CD14-positive monocyte (primary cell): Measurements from ENCODE around the gene OR51I2. TPM values are rescaled to one million over a fixed set of nuclear protein-coding genes. Genes with fewer than 3 reads are reported as not detected.

Experiments used
- DNase-seq, 3 donors: peaks; one replicate each; pipeline ENCODE4 v3.0.0-alpha.2; 2011 to 2022
- H2AFZ ChIP-seq: 2 replicates; pipeline ENCODE4 v1.6.0; 2012; ENCODE audit warnings: mild to moderate bottlenecking, low read depth, low read length, inconsistent platforms; ENCODE audit not compliant: insufficient read depth, poor library complexity, severe bottlenecking
- H3K27ac ChIP-seq, 2 donors: 1 replicate in 1 of 2; 2 replicates in 1 of 2; pipeline ENCODE4 v1.5.1; 2012 to 2013; ENCODE audit warnings: low read length in 2 of 2, control low read depth in 1 of 2, inconsistent platforms in 1 of 2, low read depth in 1 of 2, mild to moderate bottlenecking in 1 of 2
- H3K27me3 ChIP-seq, 2 donors: one replicate each; pipeline versions ENCODE4 v1.6.0 to v1.6.1; 2011 to 2013; ENCODE audit warnings: low read length in 2 of 2; ENCODE audit not compliant: control insufficient read depth in 2 of 2, insufficient read depth in 2 of 2
- H3K36me3 ChIP-seq, 2 donors: replicated peaks in 1 of 2; 1 replicate in 1 of 2; 2 replicates in 1 of 2; pipeline versions ENCODE4 v1.5.1 to v1.6.1; 2012 to 2013; ENCODE audit warnings: low read length in 2 of 2, control low read depth in 1 of 2, inconsistent platforms in 1 of 2, mild to moderate bottlenecking in 1 of 2; ENCODE audit not compliant: insufficient read depth in 2 of 2, control insufficient read depth in 1 of 2
- H3K4me1 ChIP-seq, 2 donors: 1 replicate in 1 of 2; 2 replicates in 1 of 2; pipeline versions ENCODE4 v1.5.1 to v1.6.1; 2012 to 2013; ENCODE audit warnings: low read length in 2 of 2, control low read depth in 1 of 2, inconsistent platforms in 1 of 2, mild to moderate bottlenecking in 1 of 2, moderate library complexity in 1 of 2; ENCODE audit not compliant: insufficient read depth in 2 of 2, control insufficient read depth in 1 of 2
- H3K4me2 ChIP-seq: replicated peaks from 2 replicates; pipeline ENCODE3; 2012; ENCODE audit warnings: low read length, moderate library complexity, mild to moderate bottlenecking; ENCODE audit not compliant: poor library complexity, severe bottlenecking; ENCODE audit errors: extremely low read depth
- H3K4me3 ChIP-seq, 3 experiments: fragments of 200-600 bp in 1 of 3; sonication (generic) in 1 of 3; replicated peaks in 1 of 3; 1 replicate in 2 of 3; 2 replicates in 1 of 3; pipeline ENCODE4 v1.5.1; 2011 to 2013; ENCODE audit warnings: low read length in 3 of 3, mild to moderate bottlenecking in 3 of 3, control low read depth in 2 of 3, low read depth in 2 of 3, inconsistent platforms in 1 of 3, moderate library complexity in 1 of 3
- H3K79me2 ChIP-seq: 2 replicates; pipeline ENCODE4 v1.6.0; 2012; ENCODE audit warnings: mild to moderate bottlenecking, control low read depth, inconsistent platforms, low read length, moderate library complexity; ENCODE audit not compliant: insufficient read depth
- H3K9ac ChIP-seq: 2 replicates; pipeline ENCODE4 v1.6.0; 2017; ENCODE audit warnings: low read length, mild to moderate bottlenecking; ENCODE audit not compliant: insufficient read depth, poor library complexity, severe bottlenecking
- H3K9me3 ChIP-seq, 2 donors: replicated peaks in 1 of 2; 1 replicate in 1 of 2; 2 replicates in 1 of 2; pipeline versions ENCODE4 v1.5.1 to v1.6.1; 2012 to 2013; ENCODE audit warnings: low read length in 2 of 2, control low read depth in 1 of 2; ENCODE audit not compliant: control insufficient read depth in 1 of 2, insufficient read depth in 1 of 2
- H4K20me1 ChIP-seq: 2 replicates; pipeline ENCODE4 v1.6.0; 2012; ENCODE audit warnings: mild to moderate bottlenecking, low read length, control low read depth, moderate library complexity; ENCODE audit not compliant: insufficient read depth
- H3K27ac Mint-ChIP-seq, 7 donors: one replicate each; pipeline ENCODE4 v1.8.0; 2020; ENCODE audit warnings: mild to moderate bottlenecking in 7 of 7, mixed read lengths in 7 of 7, moderate library complexity in 6 of 7, inconsistent platforms in 2 of 7
- H3K27me3 Mint-ChIP-seq, 3 donors: one replicate each; pipeline ENCODE4 v1.8.0; 2021 to 2022; ENCODE audit warnings: low read depth in 3 of 3, mild to moderate bottlenecking in 3 of 3, mixed read lengths in 3 of 3, moderate library complexity in 3 of 3, inconsistent platforms in 1 of 3
- H3K36me3 Mint-ChIP-seq, 2 donors: one replicate each; pipeline ENCODE4 v1.8.0; 2020; ENCODE audit warnings: mixed read lengths in 2 of 2, inconsistent platforms in 1 of 2, mild to moderate bottlenecking in 1 of 2
- H3K4me1 Mint-ChIP-seq: one replicate; pipeline ENCODE4 v1.8.0; 2020; ENCODE audit warnings: mild to moderate bottlenecking, mixed read lengths
- H3K4me3 Mint-ChIP-seq, 2 donors: one replicate each; pipeline ENCODE4 v1.8.0; 2020; ENCODE audit warnings: mild to moderate bottlenecking in 2 of 2, mixed read lengths in 2 of 2, moderate library complexity in 1 of 2
- H3K9me3 Mint-ChIP-seq, 7 donors: one replicate each; pipeline ENCODE4 v1.8.0; 2020 to 2022; ENCODE audit warnings: mixed read lengths in 7 of 7, mild to moderate bottlenecking in 6 of 7, moderate library complexity in 6 of 7, inconsistent platforms in 2 of 7
- CTCF ChIP-seq: fragments of 200-600 bp; IDR thresholded peaks from one replicate; pipeline ENCODE4 v1.8.0; 2022; ENCODE audit warnings: antibody characterized with exemption, mild to moderate bottlenecking
- WGBS: methylation state at CpG from one replicate; pipeline ENCODE4 v1.1.5; 2013; ENCODE audit warnings: missing lambda C conversion rate; ENCODE audit not compliant: insufficient coverage; 5-methylcytosine and 5-hydroxymethylcytosine counted together
- intact Hi-C, 2 donors: fragments of 100-400 bp; cut with micrococcal nuclease; formaldehyde crosslinking; loops; one replicate each; pipeline versions ENCODE4 v1.15.0 to v1.15.1; 2023
- polyA plus RNA-seq, 3 donors: library from polyadenylated mRNA; depleted of rRNA in 1 of 3; unstranded in 2 of 3; stranded (reverse) in 1 of 3; fragments of 300-500 nt in 2 of 3; fragments of >200 nt in 1 of 3; fragmentation: Illumina TruSeq in 2 of 3; gene quantifications; 1 replicate in 2 of 3; 2 replicates in 1 of 3; pipeline ENCODE4 v1.2.3, GENCODE V29; 2012 to 2021

OR51I2 gene
- polyA plus RNA-seq, 3 donors = not detected

DNA sequence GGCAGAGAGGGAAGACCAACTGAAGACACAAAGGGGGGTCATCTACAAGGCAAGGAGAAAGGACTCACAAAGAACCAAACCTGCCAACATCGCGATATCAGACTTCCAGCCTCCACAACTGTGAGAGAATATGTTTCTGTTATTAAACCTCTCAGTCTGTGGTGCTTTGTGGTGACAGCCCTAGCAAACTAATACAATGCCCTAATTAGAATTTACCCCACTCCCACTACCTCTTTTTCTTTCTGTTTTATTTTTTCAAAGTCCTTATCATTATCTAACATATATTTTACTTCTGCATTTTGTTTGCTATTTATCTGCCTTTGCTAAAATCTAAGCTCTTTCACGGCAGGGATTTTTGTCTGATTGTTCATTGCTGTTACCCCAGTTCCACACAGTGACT is 36.9 kb downstream of the OR51I2 start:
- Mint-ChIP-seq H3K4me1 (peaks cover 3% of the 10 kb centered on the region), H3K27ac (no peak overlapping the region), H3K9me3 (no peaks in the 10 kb centered on the region), H3K4me3 (no peak overlapping the region), H3K27me3 (peaks cover 0 to 3% (median 0%) of the 10 kb centered on the region in 3 donors), H3K36me3 (no peaks in the 10 kb centered on the region)
- TF ChIP-seq CTCF = no peak
- Histone ChIP-seq H3K4me1 (no peaks in the 10 kb centered on the region), H3K27me3 (no peaks in the 10 kb centered on the region), H3K27ac (no peak overlapping the region), H2AFZ (no peak overlapping the region), H3K4me2 (no peak overlapping the region), H3K79me2 (no peaks in the 10 kb centered on the region), H3K9ac (no peak overlapping the region), H3K36me3 (no peaks in the 10 kb centered on the region), H4K20me1 (no peaks in the 10 kb centered on the region), H3K9me3 (no peaks in the 10 kb centered on the region), H3K4me3 (no peak overlapping the region)
- intact Hi-C loops = no loop called here
- WGBS = 10% methylated on average over 1 of the region's 3 CpGs
- DNase-seq = no peak

DNA sequence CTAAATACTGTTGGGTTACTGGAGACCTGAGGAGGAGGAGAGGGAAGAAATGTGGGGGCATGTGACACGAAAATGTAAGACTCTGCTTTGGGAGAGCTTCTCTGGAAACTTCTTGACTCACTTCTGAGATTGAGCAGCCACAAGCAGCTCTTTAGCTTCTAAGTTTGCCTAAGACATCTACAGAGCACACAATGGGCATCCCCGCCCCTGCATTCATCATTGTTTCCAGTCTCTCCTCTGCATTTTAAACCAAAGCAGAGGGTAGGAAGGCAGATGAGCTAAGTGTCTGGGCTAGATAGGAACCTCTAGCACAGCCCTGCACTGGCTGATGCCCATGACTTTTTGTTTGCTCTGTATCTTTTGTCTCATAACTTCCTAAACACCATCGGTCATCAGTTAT is 37.3 kb downstream of the OR51I2 start:
- WGBS = no CpG with 5 or more reads among the region's 3 CpGs
- H3K9ac ChIP-seq = no peak overlapping the region
- Mint-ChIP-seq H3K27me3 (peaks cover 0 to 3% (median 0%) of the 10 kb centered on the region in 3 donors), H3K4me3 (no peak overlapping the region), H3K36me3 (no peaks in the 10 kb centered on the region), H3K27ac (no peak overlapping the region), H3K9me3 (no peaks in the 10 kb centered on the region), H3K4me1 (peaks cover 3% of the 10 kb centered on the region)
- H2AFZ ChIP-seq = no peak overlapping the region
- TF ChIP-seq CTCF = no peak
- H3K4me2 ChIP-seq = no peak overlapping the region
- no peaks in the 10 kb centered on the region for H4K20me1 ChIP-seq
- no peak overlapping the region for H3K27ac ChIP-seq
- H3K79me2 ChIP-seq = no peaks in the 10 kb centered on the region
- DNase-seq = no peak
- H3K4me3 ChIP-seq = no peak overlapping the region
- intact Hi-C loops = no loop called here
- no peaks in the 10 kb centered on the region for H3K36me3 ChIP-seq
- no peaks in the 10 kb centered on the region for H3K9me3 ChIP-seq
- H3K4me1 ChIP-seq = no peaks in the 10 kb centered on the region
- H3K27me3 ChIP-seq = no peaks in the 10 kb centered on the region
